ENCODE results near the gene TAF5L. TPM values are rescaled to one million over a fixed set of nuclear protein-coding genes. Genes with fewer than 3 reads are reported as not detected.

Gene TAF5L
- total and polyA plus RNA-seq, 2 of the 8 experiments (the other 6 are each of a cell fraction or from before 2014, with no cell fraction given), result 17.7 to 23.3 TPM

- Histone ChIP-seq H3K18ac (ENCODE audit: extremely low read depth, low read length) (no peak overlapping the region), H3K79me2 (ENCODE audit: control insufficient read depth in 1 of 2, insufficient read depth in 2 of 2, low read length in 2 of 2) (no peaks in the 10 kb centered on the region), H2BK12ac (ENCODE audit: low read depth, low read length) (no peak overlapping the region), H3K4me1 (replicated peaks in 1 of 4; ENCODE audit: control insufficient read depth in 3 of 4, insufficient read depth in 4 of 4, low read length in 3 of 4) (no peaks in the 10 kb centered on the region), H4K8ac (ENCODE audit: extremely low read depth, insufficient read depth, low read length) (no peak overlapping the region), H3K23ac (ENCODE audit: insufficient read length) (no peak overlapping the region), H4K5ac (ENCODE audit: insufficient read length, low read depth, low read length) (no peak overlapping the region), H3K79me1 (ENCODE audit: low read depth, low read length) (no peaks in the 10 kb centered on the region), H2BK20ac (ENCODE audit: low read length) (no peak overlapping the region), H3K9me3 (ENCODE audit: insufficient read depth in 2 of 2, low read depth in 1 of 2, low read length in 1 of 2) (no peaks in the 10 kb centered on the region), H3K4me3 (ENCODE audit: extremely low read depth in 1 of 4, insufficient read depth in 2 of 4, low read depth in 3 of 4, low read length in 4 of 4) (no peak overlapping the region), H2BK5ac (ENCODE audit: low read depth, low read length) (no peak overlapping the region), H2AFZ (ENCODE audit: low read length) (no peak overlapping the region), H3K4ac (replicated peaks; ENCODE audit: insufficient read length, low read depth, low read length) (no peak overlapping the region), H3K4me2 (ENCODE audit: insufficient read depth in 1 of 2, low read depth in 2 of 2, low read length in 2 of 2) (no peak overlapping the region), H2BK15ac (ENCODE audit: low read length) (no peak overlapping the region), H3K36me3 (ENCODE audit: control insufficient read depth in 2 of 4, insufficient read depth in 4 of 4, low read length in 3 of 4) (no peaks in the 10 kb centered on the region), H3K14ac (ENCODE audit: insufficient read length) (no peak overlapping the region), H3K27ac (ENCODE audit: low read depth, low read length) (no peak overlapping the region), H3K9ac (replicated peaks in 1 of 4; ENCODE audit: extremely low read depth in 1 of 4, low read depth in 3 of 4, low read length in 3 of 4) (no peak overlapping the region), H2BK120ac (replicated peaks; ENCODE audit: low read depth, low read length) (no peak overlapping the region), H3K56ac (replicated peaks; ENCODE audit: insufficient read length, low read depth, low read length) (no peak overlapping the region), H3K27me3 (replicated peaks in 1 of 4; ENCODE audit: control insufficient read depth in 3 of 4, extremely low read depth in 1 of 4, insufficient read depth in 3 of 4, low read length in 3 of 4) (no peaks in the 10 kb centered on the region), H2AK5ac (ENCODE audit: low read depth, low read length) (no peak overlapping the region), H4K20me1 (replicated peaks in 1 of 2; ENCODE audit: control insufficient read depth in 1 of 2, insufficient read depth in 2 of 2, low read length in 2 of 2) (no peaks in the 10 kb centered on the region), H4K91ac (replicated peaks; ENCODE audit: insufficient read length, low read length) (no peak overlapping the region), H3K23me2 (ENCODE audit: low read depth, low read length) (no peaks in the 10 kb centered on the region)
- FAIRE-seq (no peak), DNase-seq (ENCODE audit: low read depth in 1 of 2, low spot score in 2 of 2) (no peak)
- WGBS, 2 experiments (ENCODE audit: extremely low coverage in 1 of 2, insufficient coverage in 1 of 2, insufficient read length in 1 of 2, insufficient replicate concordance in 2 of 2, low coverage in 1 of 2, low lambda C conversion rate in 2 of 2, missing lambda C conversion rate in 1 of 2), result 89% methylated on average over 2 of the region's 2 CpGs; no CpG with 5 or more reads in 1 of the 2 experiments
- ChIA-PET POLR2A (ENCODE audit: partially characterized antibody) (interaction anchor here (1.0 kb wide), 1 partner anchor 8 kb away, joined by 3 read pairs; no protein-coding TSS in a partner anchor), CTCF (ENCODE audit: partially characterized antibody) (interaction anchor here (0.7 kb wide), 2 partner anchors 53 to 72 kb away, joined by 3 to 4 read pairs; no protein-coding TSS in a partner anchor)
- TF ChIP-seq HDAC2 (IDR thresholded peaks at IDR 0.05; ENCODE audit: borderline replicate concordance in 1 of 2, low read depth in 2 of 2, low read length in 2 of 2), result no peak
- no peak for TF ChIP-seq RNF2 (IDR thresholded peaks at IDR 0.05; ENCODE audit: borderline replicate concordance, low read depth, low read length, missing control alignments, poor library complexity, severe bottlenecking)
- TF ChIP-seq CBX5 (IDR thresholded peaks at IDR 0.05; ENCODE audit: low read depth, low read length), result no peak
- TF ChIP-seq POU5F1 (IDR thresholded peaks at IDR 0.05; ENCODE audit: low read depth, low read length), result no peak
- TF ChIP-seq SP4 (IDR thresholded peaks at IDR 0.05; ENCODE audit: low read length), result no peak
- no peak for TF ChIP-seq SAP30 (IDR thresholded peaks at IDR 0.05; ENCODE audit: insufficient read depth, insufficient replicate concordance, low read length)
- no peak for TF ChIP-seq BCL11A (IDR thresholded peaks at IDR 0.05; ENCODE audit: low read depth in 2 of 2, low read length in 2 of 2)
- no peak for TF ChIP-seq BRCA1 (IDR thresholded peaks at IDR 0.05; ENCODE audit: low read depth, low read length)
- no peak for TF ChIP-seq BACH1 (IDR thresholded peaks at IDR 0.05; ENCODE audit: low read length)
Observed at GRCh38 chr1:229570891-229571516, 54.9 kb downstream of the TAF5L start.
